ENCODE results near the gene SAMD11. TPM values are rescaled to one million over a fixed set of nuclear protein-coding genes. Genes with fewer than 3 reads are reported as not detected.

Gene SAMD11
- total RNA-seq, 2 donors from 2014 or later: not detected

DNA sequence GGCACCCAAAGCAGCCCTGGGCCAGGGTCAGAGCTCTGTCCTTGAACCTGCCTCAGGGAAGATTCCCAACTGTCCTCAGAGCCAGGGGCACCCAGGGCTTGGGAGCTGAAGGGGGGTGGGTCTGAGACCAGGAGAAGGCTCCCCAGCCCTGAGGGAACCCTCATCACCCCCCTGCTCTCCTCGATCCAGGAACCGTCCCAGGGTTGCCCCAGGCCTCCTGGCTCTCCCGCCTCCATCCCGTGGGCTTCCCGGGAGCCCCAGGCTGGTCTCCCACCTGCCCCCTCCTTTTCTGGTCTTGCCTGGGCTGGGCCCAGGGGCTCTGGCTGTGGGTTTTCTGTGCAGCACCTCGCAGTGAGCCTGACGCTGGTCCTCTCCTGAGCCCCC, 6.7 kb upstream of the SAMD11 start:
- DNase-seq (ENCODE audit: low spot score) (no peak), ATAC-seq (no peak)
- Mint-ChIP-seq H3K4me3 (no peak overlapping the region), H3K4me1 (ENCODE audit: low read depth in 2 of 2) (peaks cover 4 to 10% of the 10 kb centered on the region in 2 donors), H3K27ac (no peak overlapping the region), H3K27me3 (peaks cover 14 to 30% of the 10 kb centered on the region in 2 donors), H3K36me3 (no peaks in the 10 kb centered on the region), H3K9me3 (no peaks in the 10 kb centered on the region)

DNA sequence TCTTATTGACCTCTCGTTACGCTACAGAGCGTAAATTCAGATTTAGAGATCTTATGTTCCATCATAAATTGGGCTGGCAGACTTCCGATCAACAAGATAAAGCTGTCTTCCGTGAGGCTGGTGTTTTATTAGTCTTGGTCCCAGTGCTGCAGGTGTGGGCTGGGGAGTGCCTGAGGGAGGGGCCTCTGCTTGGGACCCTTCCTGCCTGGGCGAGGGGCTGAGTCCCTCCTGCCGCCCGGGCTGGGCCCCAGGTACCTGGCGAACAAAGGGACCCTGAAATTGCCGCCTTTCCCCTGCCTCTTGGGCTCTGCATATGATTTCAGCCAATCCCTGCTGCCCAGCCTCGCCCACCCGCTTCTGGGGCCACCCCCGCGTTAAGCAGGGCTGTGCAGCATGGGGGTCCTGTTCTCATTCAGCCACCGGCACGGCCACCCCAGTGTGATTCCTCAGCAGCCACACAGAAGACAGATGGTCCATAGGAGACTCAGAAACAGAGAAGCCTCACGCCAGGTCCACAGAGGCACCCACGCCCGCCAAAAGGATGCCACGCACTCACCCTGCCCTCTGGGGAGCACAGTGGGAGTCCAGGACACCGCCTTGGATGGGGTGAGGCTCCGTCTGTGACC, 6.1 kb upstream of the SAMD11 start:
- Mint-ChIP-seq H3K36me3 (no peaks in the 10 kb centered on the region), H3K4me3 (no peak overlapping the region), H3K27me3 (peaks cover 9 to 26% of the 10 kb centered on the region in 2 donors), H3K4me1 (ENCODE audit: low read depth in 2 of 2) (peaks cover 4 to 10% of the 10 kb centered on the region in 2 donors), H3K9me3 (no peaks in the 10 kb centered on the region), H3K27ac (no peak overlapping the region)
- ATAC-seq: no peak
- DNase-seq (ENCODE audit: low spot score): no peak

- no peaks in the 10 kb centered on the region for H3K36me3 Mint-ChIP-seq
- H3K27ac Mint-ChIP-seq: no peak overlapping the region
- ATAC-seq: no peak
- H3K4me3 Mint-ChIP-seq: no peak overlapping the region
- peaks cover 4 to 11% of the 10 kb centered on the region in 2 donors for H3K4me1 Mint-ChIP-seq (ENCODE audit: low read depth in 2 of 2)
- no peak for DNase-seq (ENCODE audit: low spot score)
- no peaks in the 10 kb centered on the region for H3K9me3 Mint-ChIP-seq
- H3K27me3 Mint-ChIP-seq: peaks cover 6 to 27% of the 10 kb centered on the region in 2 donors
Measured at GRCh38 chr1:918353-918752, 5.4 kb upstream of the SAMD11 start.

- Mint-ChIP-seq H3K4me1 (ENCODE audit: low read depth in 2 of 2) (peaks cover 4 to 12% of the 10 kb centered on the region in 2 donors), H3K36me3 (no peaks in the 10 kb centered on the region), H3K4me3 (no peak overlapping the region), H3K9me3 (no peaks in the 10 kb centered on the region), H3K27me3 (peaks cover 6 to 28% of the 10 kb centered on the region in 2 donors), H3K27ac (no peak overlapping the region)
- DNase-seq (ENCODE audit: low spot score) (no peak), ATAC-seq (no peak)
Measured at GRCh38 chr1:918843-919242, 4.9 kb upstream of the SAMD11 start.

DNA sequence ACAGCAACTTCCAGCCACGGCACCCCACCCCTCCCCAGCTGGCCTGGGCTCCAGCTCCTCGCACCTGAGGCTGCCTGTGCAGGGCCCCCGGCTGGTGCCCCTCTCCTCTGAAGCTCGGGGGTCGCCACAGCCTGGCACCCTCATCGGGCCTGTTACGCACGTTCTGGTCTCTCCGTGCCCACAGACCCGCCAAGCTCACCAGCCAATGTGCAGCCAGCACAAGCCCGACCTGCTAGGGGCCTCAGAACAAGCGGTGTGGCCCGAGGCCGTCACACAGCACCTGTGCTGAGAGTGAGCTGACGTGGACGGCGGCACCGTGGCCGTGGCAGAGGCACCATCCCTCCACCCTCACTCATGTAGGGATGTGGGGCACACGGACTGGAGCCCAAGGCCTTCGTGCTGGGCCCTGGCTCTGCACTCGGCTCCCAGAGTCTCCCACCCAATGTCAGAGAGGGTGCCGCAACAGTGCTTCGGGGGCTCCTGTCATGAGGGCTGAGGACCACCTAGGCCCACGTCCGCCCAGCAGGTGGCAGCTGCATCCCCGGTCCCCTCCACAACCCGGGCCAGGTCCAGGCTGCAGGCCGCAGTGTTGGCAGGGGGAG, 4.4 kb upstream of the SAMD11 start:
- DNase-seq (ENCODE audit: low spot score) (no peak), ATAC-seq (no peak)
- H3K4me3 Mint-ChIP-seq: no peak overlapping the region
- H3K4me1 Mint-ChIP-seq (ENCODE audit: low read depth in 2 of 2): peaks cover 4 to 12% of the 10 kb centered on the region in 2 donors
- no peaks in the 10 kb centered on the region for H3K9me3 Mint-ChIP-seq
- H3K27ac Mint-ChIP-seq: no peak overlapping the region
- H3K36me3 Mint-ChIP-seq: no peaks in the 10 kb centered on the region
- peaks cover 6 to 28% of the 10 kb centered on the region in 2 donors for H3K27me3 Mint-ChIP-seq

DNA sequence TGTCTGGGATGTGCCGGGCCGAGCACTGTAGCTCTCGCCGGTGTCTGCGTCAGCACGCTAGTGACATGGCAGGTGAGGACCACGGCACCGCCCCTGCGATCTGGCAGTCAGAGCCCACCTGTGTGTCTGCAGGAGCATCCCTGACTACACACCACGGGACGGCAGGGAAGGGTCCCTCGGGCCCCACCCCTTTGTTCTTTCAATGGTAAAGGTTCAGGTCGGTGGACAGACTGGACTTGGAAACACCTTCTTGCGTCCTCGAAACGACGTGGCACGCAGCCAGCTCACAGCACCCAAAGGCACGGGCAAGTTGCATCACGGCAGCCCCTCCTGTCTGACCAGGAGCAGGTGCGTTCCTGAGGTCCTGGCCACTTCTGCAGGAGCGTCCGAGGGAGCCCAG, 3.7 kb upstream of the SAMD11 start:
- no peak overlapping the region for H3K4me3 Mint-ChIP-seq
- H3K9me3 Mint-ChIP-seq: no peaks in the 10 kb centered on the region
- H3K36me3 Mint-ChIP-seq: no peaks in the 10 kb centered on the region

DNA sequence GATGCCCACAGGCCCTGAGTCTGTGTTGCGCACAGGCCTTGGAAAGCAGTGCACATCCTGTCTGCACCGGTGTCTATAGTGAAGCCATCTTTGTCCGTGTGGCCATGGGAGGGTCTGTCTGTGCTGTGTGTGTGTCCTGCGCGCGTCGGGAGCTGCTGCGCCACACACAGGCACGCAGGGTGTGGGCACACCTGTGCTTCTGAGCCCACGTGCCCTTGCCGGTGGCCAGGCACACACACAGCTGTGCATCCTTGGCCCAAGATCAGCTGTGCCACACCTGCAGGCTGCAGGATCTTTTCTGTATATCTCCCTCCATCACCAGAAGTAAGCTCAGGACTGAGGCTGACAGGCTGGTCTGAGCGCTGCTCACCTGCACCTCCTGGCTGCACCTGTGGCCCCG, 3.2 kb upstream of the SAMD11 start:
- Mint-ChIP-seq H3K4me3 (no peak overlapping the region), H3K27me3 (peaks cover 6 to 24% of the 10 kb centered on the region in 2 donors), H3K27ac (no peak overlapping the region), H3K9me3 (no peaks in the 10 kb centered on the region), H3K36me3 (no peaks in the 10 kb centered on the region), H3K4me1 (ENCODE audit: low read depth in 2 of 2) (peaks cover 4 to 12% of the 10 kb centered on the region in 2 donors)
- DNase-seq (ENCODE audit: low spot score) (no peak), ATAC-seq (no peak)

More for the DNA sequence above, 3.7 kb upstream of the SAMD11 start:
- peaks cover 6 to 27% of the 10 kb centered on the region in 2 donors for H3K27me3 Mint-ChIP-seq
- no peak for ATAC-seq
- DNase-seq (ENCODE audit: low spot score): no peak
- H3K27ac Mint-ChIP-seq: no peak overlapping the region
- peaks cover 4 to 12% of the 10 kb centered on the region in 2 donors for H3K4me1 Mint-ChIP-seq (ENCODE audit: low read depth in 2 of 2)

DNA sequence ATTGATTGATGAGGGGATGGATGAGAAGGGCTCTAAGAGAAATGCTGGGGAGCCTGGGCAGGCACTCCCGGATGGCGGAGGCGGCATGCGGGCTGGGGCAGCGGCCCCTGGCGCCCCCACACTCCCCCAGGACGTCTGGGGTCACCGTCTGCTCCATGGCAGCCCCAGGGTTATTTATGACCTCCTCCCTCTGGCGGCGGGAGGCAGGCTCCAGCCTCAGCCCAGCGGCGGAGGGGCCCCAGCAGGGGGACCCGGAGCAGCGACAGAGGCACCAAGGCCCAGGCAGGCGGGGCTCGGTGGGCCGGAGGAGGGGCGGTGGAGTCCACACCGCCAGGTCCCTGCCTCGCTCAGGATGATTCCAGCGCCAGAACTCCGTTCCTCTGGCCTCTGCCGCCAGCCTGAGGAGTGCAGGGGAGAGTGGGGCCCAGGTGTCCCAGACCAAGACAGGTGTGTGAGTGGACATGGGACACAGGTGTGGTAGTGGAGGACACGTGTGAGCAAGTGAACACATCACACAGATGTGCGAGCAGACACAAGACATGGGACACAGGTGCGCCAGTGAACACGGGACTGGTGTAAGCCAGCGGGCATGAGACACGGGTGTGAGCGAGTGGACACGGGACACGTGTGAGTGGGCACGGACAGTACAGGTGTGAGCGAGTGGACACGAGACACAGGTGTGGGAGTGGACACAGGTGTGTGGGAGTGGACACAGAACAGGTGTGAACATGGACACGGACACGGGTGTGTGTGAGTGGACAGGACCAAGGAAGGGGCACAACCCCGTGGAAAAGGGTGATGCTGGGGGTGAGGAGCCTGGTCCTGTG, 2.5 kb upstream of the SAMD11 start:
- DNase-seq (ENCODE audit: low spot score): no peak
- Mint-ChIP-seq H3K36me3 (no peaks in the 10 kb centered on the region), H3K9me3 (no peaks in the 10 kb centered on the region), H3K4me3 (peak overlapping the region; percentile 49), H3K27ac (no peak overlapping the region), H3K4me1 (ENCODE audit: low read depth in 2 of 2) (peaks cover 4 to 12% of the 10 kb centered on the region in 2 donors), H3K27me3 (peaks cover 7 to 25% of the 10 kb centered on the region in 2 donors)
- peak; percentile 67 to 68 for ATAC-seq

- Mint-ChIP-seq H3K36me3 (no peaks in the 10 kb centered on the region), H3K4me1 (ENCODE audit: low read depth in 2 of 2) (peaks cover 4 to 12% of the 10 kb centered on the region in 2 donors), H3K27me3 (peaks cover 13 to 24% of the 10 kb centered on the region in 2 donors), H3K4me3 (no peak overlapping the region), H3K9me3 (no peaks in the 10 kb centered on the region), H3K27ac (no peak overlapping the region)
- DNase-seq (ENCODE audit: low spot score) (no peak), ATAC-seq (no peak)
Measured at GRCh38 chr1:923991-924655, 400 bp downstream of the SAMD11 start.

GRCh38 chr1:924656-925560, 1.2 kb downstream of the SAMD11 start:
- Mint-ChIP-seq H3K4me1 (ENCODE audit: low read depth in 2 of 2) (peaks cover 4 to 12% of the 10 kb centered on the region in 2 donors), H3K27me3 (peaks cover 13 to 24% of the 10 kb centered on the region in 2 donors), H3K27ac (no peak overlapping the region), H3K9me3 (no peaks in the 10 kb centered on the region), H3K36me3 (no peaks in the 10 kb centered on the region), H3K4me3 (no peak overlapping the region)
- ATAC-seq: no peak
- DNase-seq (ENCODE audit: low spot score): no peak

DNA sequence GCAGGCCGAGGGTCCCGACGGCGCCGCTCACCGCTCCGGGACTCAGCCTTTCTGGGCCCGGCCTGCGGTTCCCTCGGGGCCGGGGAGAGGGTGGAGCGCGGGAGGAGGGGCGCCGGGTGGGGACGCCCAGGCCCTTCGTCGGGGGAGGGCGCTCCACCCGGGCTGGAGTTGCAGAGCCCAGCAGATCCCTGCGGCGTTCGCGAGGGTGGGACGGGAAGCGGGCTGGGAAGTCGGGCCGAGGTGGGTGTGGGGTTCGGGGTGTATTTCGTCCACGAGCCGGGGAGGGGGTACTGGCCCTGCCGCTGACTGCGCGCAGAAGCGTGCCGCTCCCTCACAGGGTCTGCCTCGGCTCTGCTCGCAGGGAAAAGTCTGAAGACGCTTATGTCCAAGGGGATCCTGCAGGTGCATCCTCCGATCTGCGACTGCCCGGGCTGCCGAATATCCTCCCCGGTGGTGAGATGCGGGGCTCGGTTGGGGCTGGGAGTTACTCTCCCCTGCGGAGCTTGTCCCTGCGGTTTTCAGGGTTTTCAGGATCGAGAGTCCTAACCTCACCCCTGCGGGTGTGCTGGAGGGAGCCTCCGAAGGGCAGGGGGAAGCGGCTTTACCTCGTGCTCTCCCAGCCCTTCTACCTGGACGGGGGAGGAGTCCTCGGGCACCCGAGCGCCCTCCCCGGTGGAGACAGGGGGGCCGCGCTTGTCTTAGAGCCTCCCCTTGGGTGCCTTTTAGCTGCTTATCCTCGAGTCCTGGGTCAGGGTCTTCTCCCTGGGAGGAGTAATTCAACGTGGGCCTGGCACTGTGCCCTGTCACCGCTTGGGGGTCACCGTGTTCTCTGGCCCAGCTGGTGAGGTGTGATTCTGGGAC, 2.1 kb downstream of the SAMD11 start:
- no peak overlapping the region for H3K27ac Mint-ChIP-seq
- no peak overlapping the region for H3K4me3 Mint-ChIP-seq
- no peaks in the 10 kb centered on the region for H3K36me3 Mint-ChIP-seq
- peaks cover 13 to 18% of the 10 kb centered on the region in 2 donors for H3K27me3 Mint-ChIP-seq
- H3K4me1 Mint-ChIP-seq (ENCODE audit: low read depth in 2 of 2): peaks cover 4 to 8% of the 10 kb centered on the region in 2 donors
- ATAC-seq (no peak), DNase-seq (ENCODE audit: low spot score) (no peak)
- H3K9me3 Mint-ChIP-seq: no peaks in the 10 kb centered on the region

- ATAC-seq: no peak
- Mint-ChIP-seq H3K4me1 (ENCODE audit: low read depth in 2 of 2) (peaks cover 4 to 9% of the 10 kb centered on the region in 2 donors), H3K36me3 (no peaks in the 10 kb centered on the region)
Measured at GRCh38 chr1:927234-927633, 3.5 kb downstream of the SAMD11 start.

More at GRCh38 chr1:927234-927633, 3.5 kb downstream of the SAMD11 start:
- no peaks in the 10 kb centered on the region for H3K9me3 Mint-ChIP-seq
- no peak for DNase-seq (ENCODE audit: low spot score)
- no peak overlapping the region for H3K4me3 Mint-ChIP-seq
- no peak overlapping the region for H3K27ac Mint-ChIP-seq
- H3K27me3 Mint-ChIP-seq: peaks cover 13 to 16% of the 10 kb centered on the region in 2 donors

All from natural killer cell treated with Interleukin-12 subunit alpha and Interleukin-12 subunit beta and Interleukin-15 and Interleukin-18, amount 100 ng/mL, for 72 hours (primary cell).